Right atrium auricular region (tissue), 2 donors: Measurements from ENCODE around the gene EXOC1L. TPM values are rescaled to one million over a fixed set of nuclear protein-coding genes. Genes with fewer than 3 reads are reported as not detected.

Experiments
- DNase-seq: peaks from one replicate; pipeline ENCODE4 v3.0.0-alpha.2; 2019; ENCODE audit warnings: low spot score
- H3K27ac ChIP-seq, 2 donors: fragments of 200-600 bp; sonication (generic); 1 replicate in 1 of 2; 2 replicates in 1 of 2; pipeline ENCODE4 v1.5.1; 2016 to 2019
- H3K27me3 ChIP-seq, 2 donors: fragments of 200-600 bp; sonication (generic); one replicate each; pipeline versions ENCODE4 v1.5.1 to v1.6.0; 2017 to 2019
- H3K36me3 ChIP-seq: fragments of 200-600 bp; sonication (generic); one replicate; pipeline ENCODE4 v1.5.1; 2016
- H3K4me1 ChIP-seq, 2 donors: fragments of 200-600 bp; sonication (generic); one replicate each; pipeline versions ENCODE4 v1.5.1 to v1.6.0; 2017 to 2019
- H3K4me3 ChIP-seq, 2 donors: fragments of 200-600 bp; sonication (generic); 1 replicate in 1 of 2; 2 replicates in 1 of 2; pipeline ENCODE4 v1.5.1; 2017 to 2019; ENCODE audit warnings: mild to moderate bottlenecking in 1 of 2, moderate library complexity in 1 of 2
- H3K9me3 ChIP-seq, 2 donors: fragments of 200-600 bp; sonication (generic); one replicate each; pipeline ENCODE4 v1.5.1; 2019
- CTCF ChIP-seq, 2 donors: fragments of 200-600 bp; sonication (generic); IDR thresholded peaks; one replicate each; pipeline ENCODE4 v1.5.1; 2019; ENCODE audit warnings: antibody characterized with exemption in 2 of 2
- total RNA-seq, 2 donors: library from RNA; depleted of rRNA; stranded (reverse); fragments of >200 nt; gene quantifications; one replicate each; pipeline ENCODE4 v1.1.0, GENCODE V29; 2016

Gene EXOC1L
- total RNA-seq = not detected

- no peak for TF ChIP-seq CTCF (IDR thresholded peaks at IDR 0.05)
- Histone ChIP-seq H3K27me3 (no peaks in the 10 kb centered on the region), H3K4me1 (no peaks in the 10 kb centered on the region), H3K9me3 (no peaks in the 10 kb centered on the region), H3K27ac (no peak within 1 kb of the TSS), H3K4me3 (peak within 1 kb of the TSS in 1 of 2 donors; percentile 37), H3K36me3 (no peaks in the 10 kb centered on the region)
- peak; percentile 60 for DNase-seq
Measured at GRCh38 chr4:55819634-55820033, at the start of gene EXOC1L. TSS of gene EXOC1L (plus strand) at chr4:55819790. CDS start at chr4:55820027, 237 bp downstream.

GRCh38 chr4:55770662-55771061 is 48.9 kb upstream of the EXOC1L start:
- H3K9me3 ChIP-seq = no peaks in the 10 kb centered on the region
- H3K4me3 ChIP-seq = no peak overlapping the region
- H3K36me3 ChIP-seq = no peaks in the 10 kb centered on the region
- H3K27ac ChIP-seq = no peak overlapping the region
- no peak for DNase-seq
- no peaks in the 10 kb centered on the region for H3K27me3 ChIP-seq
- no peaks in the 10 kb centered on the region for H3K4me1 ChIP-seq
- no peak for TF ChIP-seq CTCF (IDR thresholded peaks at IDR 0.05)

- H3K9me3 ChIP-seq = no peaks in the 10 kb centered on the region
- H3K36me3 ChIP-seq = no peaks in the 10 kb centered on the region
- no peaks in the 10 kb centered on the region for H3K27me3 ChIP-seq
- no peak for DNase-seq
- no peak for TF ChIP-seq CTCF (IDR thresholded peaks at IDR 0.05)
- no peak overlapping the region for H3K4me3 ChIP-seq
- H3K27ac ChIP-seq = no peak overlapping the region
- no peaks in the 10 kb centered on the region for H3K4me1 ChIP-seq
Measured at GRCh38 chr4:55781341-55781740, 38.2 kb upstream of the EXOC1L start.

- Histone ChIP-seq H3K27me3 (no peaks in the 10 kb centered on the region), H3K36me3 (no peaks in the 10 kb centered on the region), H3K9me3 (no peaks in the 10 kb centered on the region), H3K4me1 (no peaks in the 10 kb centered on the region), H3K4me3 (no peak overlapping the region), H3K27ac (no peak overlapping the region)
- DNase-seq = no peak
- no peak for TF ChIP-seq CTCF (IDR thresholded peaks at IDR 0.05)
Measured at GRCh38 chr4:55781812-55782211, 37.8 kb upstream of the EXOC1L start.

- Histone ChIP-seq H3K27ac (no peak overlapping the region), H3K4me1 (no peaks in the 10 kb centered on the region), H3K27me3 (no peaks in the 10 kb centered on the region), H3K36me3 (no peaks in the 10 kb centered on the region), H3K4me3 (no peak overlapping the region), H3K9me3 (no peaks in the 10 kb centered on the region)
- DNase-seq = no peak
- no peak for TF ChIP-seq CTCF (IDR thresholded peaks at IDR 0.05)
Measured at GRCh38 chr4:55783584-55783983, 36.0 kb upstream of the EXOC1L start.

GRCh38 chr4:55784747-55785146 is 34.8 kb upstream of the EXOC1L start:
- no peaks in the 10 kb centered on the region for H3K36me3 ChIP-seq
- no peak for DNase-seq
- no peak overlapping the region for H3K27ac ChIP-seq
- H3K9me3 ChIP-seq = no peaks in the 10 kb centered on the region
- H3K4me3 ChIP-seq = no peak overlapping the region
- H3K27me3 ChIP-seq = no peaks in the 10 kb centered on the region
- TF ChIP-seq CTCF (IDR thresholded peaks at IDR 0.05) = no peak
- H3K4me1 ChIP-seq = no peaks in the 10 kb centered on the region
